GM12874 (cell line): Measurements from ENCODE around the gene TBC1D5.

ENCODE experiments used
- CTCF ChIP-seq: IDR thresholded peaks from 2 replicates; pipeline ENCODE4 v1.5.1; 2011; ENCODE audit warnings: low read depth, mild to moderate bottlenecking, control low read depth, low read length, moderate library complexity; ENCODE audit not compliant: insufficient read depth

TBC1D5 gene

GRCh38 chr3:17340693-17341092 is 401.7 kb downstream of the TBC1D5 start:
- TF ChIP-seq CTCF: no peak

GRCh38 chr3:17340261-17340660 is 402.2 kb downstream of the TBC1D5 start:
- no peak for TF ChIP-seq CTCF

GRCh38 chr3:17339132-17339575 is 403.3 kb downstream of the TBC1D5 start:
- TF ChIP-seq CTCF: no peak

GRCh38 chr3:17336291-17336690 is 406.1 kb downstream of the TBC1D5 start:
- TF ChIP-seq CTCF: no peak

- TF ChIP-seq CTCF: no peak
These were observed 408.5 kb downstream of the TBC1D5 start for GRCh38 chr3:17333893-17334292.

GRCh38 chr3:17333446-17333845 is 409.0 kb downstream of the TBC1D5 start:
- TF ChIP-seq CTCF: no peak

GRCh38 chr3:17330660-17331059 is 411.8 kb downstream of the TBC1D5 start:
- no peak for TF ChIP-seq CTCF

GRCh38 chr3:17329927-17330326 is 412.5 kb downstream of the TBC1D5 start:
- no peak for TF ChIP-seq CTCF
